ENCODE measurements around the gene PIEZO1.
"Not testable (repeated sequence)": the region's sequence is repeated elsewhere in the genome, so short reads cannot be mapped to it uniquely, and the experiment has no call there.

Gene PIEZO1

GRCh38 chr16:88803264-88803987 is 18.4 kb upstream of the PIEZO1 start, which contains the start of gene CDT1:
Gene CDT1 (plus strand): TSS chr16:88803789. CDS start chr16:88803832, 43 bp downstream.
- DNase-seq (ENCODE audit: low spot score): peak; percentile 76

- no peak for DNase-seq (ENCODE audit: low spot score)
Measured at GRCh38 chr16:88800277-88800592, 15.2 kb upstream of the PIEZO1 start.

- DNase-seq (ENCODE audit: low spot score): no peak
Measured at GRCh38 chr16:88799569-88800276, 14.7 kb upstream of the PIEZO1 start.

GRCh38 chr16:88798772-88799455 is 13.9 kb upstream of the PIEZO1 start:
- no peak for DNase-seq (ENCODE audit: low spot score)

- DNase-seq (ENCODE audit: low spot score): no peak
Measured at GRCh38 chr16:88798073-88798472, 13.1 kb upstream of the PIEZO1 start.

- DNase-seq (ENCODE audit: low spot score): no peak
Measured at GRCh38 chr16:88796278-88796677, 11.3 kb upstream of the PIEZO1 start.

- DNase-seq (ENCODE audit: low spot score): no peak
Measured at GRCh38 chr16:88793251-88793954, 8.4 kb upstream of the PIEZO1 start.

- DNase-seq (ENCODE audit: low spot score): no peak
Measured at GRCh38 chr16:88792668-88793250, 7.7 kb upstream of the PIEZO1 start.

- no peak for DNase-seq (ENCODE audit: low spot score)
Measured at GRCh38 chr16:88792078-88792550, 7.1 kb upstream of the PIEZO1 start.

GRCh38 chr16:88790312-88791211 is 5.5 kb upstream of the PIEZO1 start:
- DNase-seq (ENCODE audit: low spot score): no peak

GRCh38 chr16:88789594-88789993 is 4.6 kb upstream of the PIEZO1 start:
- DNase-seq (ENCODE audit: low spot score): no peak

- DNase-seq (ENCODE audit: low spot score): not testable (repeated sequence)
Measured at GRCh38 chr16:88788749-88789148, 3.7 kb upstream of the PIEZO1 start.

- no peak for DNase-seq (ENCODE audit: low spot score)
Measured at GRCh38 chr16:88787579-88788314, 2.7 kb upstream of the PIEZO1 start.

- DNase-seq (ENCODE audit: low spot score): no peak
Measured at GRCh38 chr16:88784856-88785105, 239 bp downstream of the PIEZO1 start.

- no peak for DNase-seq (ENCODE audit: low spot score)
Measured at GRCh38 chr16:88784074-88784855, 755 bp downstream of the PIEZO1 start.

GRCh38 chr16:88783391-88784073 is 1.5 kb downstream of the PIEZO1 start:
- peak; percentile 88 for DNase-seq (ENCODE audit: low spot score)

- no peak for DNase-seq (ENCODE audit: low spot score)
Measured at GRCh38 chr16:88782454-88783390, 2.3 kb downstream of the PIEZO1 start.
